ENCODE data around the gene SHROOM3.

SHROOM3 gene

GRCh38 chr4:76791479-76791878, 356.4 kb downstream of the SHROOM3 start:
- TF ChIP-seq CTCF (IDR thresholded peaks at IDR 0.05; ENCODE audit: insufficient read depth, low read depth, low read length, missing control alignments), result no peak
- no peak for DNase-seq (ENCODE audit: low read depth)
- no peak overlapping the region for H3K4me3 ChIP-seq (ENCODE audit: low read depth, low read length)

GRCh38 chr4:76792418-76792817, 357.4 kb downstream of the SHROOM3 start:
- DNase-seq (ENCODE audit: low read depth), result no peak
- TF ChIP-seq CTCF (IDR thresholded peaks at IDR 0.05; ENCODE audit: insufficient read depth, low read depth, low read length, missing control alignments), result no peak
- H3K4me3 ChIP-seq (ENCODE audit: low read depth, low read length), result no peak overlapping the region

GRCh38 chr4:76795243-76795642, 360.2 kb downstream of the SHROOM3 start:
- DNase-seq (ENCODE audit: low read depth), result no peak
- H3K4me3 ChIP-seq (ENCODE audit: low read depth, low read length), result no peak overlapping the region
- TF ChIP-seq CTCF (IDR thresholded peaks at IDR 0.05; ENCODE audit: insufficient read depth, low read depth, low read length, missing control alignments), result no peak

- no peak overlapping the region for H3K4me3 ChIP-seq (ENCODE audit: low read depth, low read length)
- peak; percentile 19 for DNase-seq (ENCODE audit: low read depth)
- no peak for TF ChIP-seq CTCF (IDR thresholded peaks at IDR 0.05; ENCODE audit: insufficient read depth, low read depth, low read length, missing control alignments)
Observed at GRCh38 chr4:76799140-76799539, 364.1 kb downstream of the SHROOM3 start.

- no peak for DNase-seq (ENCODE audit: low read depth)
- no peak for TF ChIP-seq CTCF (IDR thresholded peaks at IDR 0.05; ENCODE audit: insufficient read depth, low read depth, low read length, missing control alignments)
- H3K4me3 ChIP-seq (ENCODE audit: low read depth, low read length), result no peak overlapping the region
Observed at GRCh38 chr4:76799718-76800117, 364.7 kb downstream of the SHROOM3 start.

- peak; percentile 76 for DNase-seq (ENCODE audit: low read depth)
- no peak for TF ChIP-seq CTCF (IDR thresholded peaks at IDR 0.05; ENCODE audit: insufficient read depth, low read depth, low read length, missing control alignments)
- no peak overlapping the region for H3K4me3 ChIP-seq (ENCODE audit: low read depth, low read length)
Observed at GRCh38 chr4:76800902-76801301, 365.9 kb downstream of the SHROOM3 start.

- no peak overlapping the region for H3K4me3 ChIP-seq (ENCODE audit: low read depth, low read length)
- no peak for DNase-seq (ENCODE audit: low read depth)
- no peak for TF ChIP-seq CTCF (IDR thresholded peaks at IDR 0.05; ENCODE audit: insufficient read depth, low read depth, low read length, missing control alignments)
Observed at GRCh38 chr4:76801621-76802235, 366.7 kb downstream of the SHROOM3 start.
